ENCODE results near the gene RXRA.

The RXRA gene

DNA sequence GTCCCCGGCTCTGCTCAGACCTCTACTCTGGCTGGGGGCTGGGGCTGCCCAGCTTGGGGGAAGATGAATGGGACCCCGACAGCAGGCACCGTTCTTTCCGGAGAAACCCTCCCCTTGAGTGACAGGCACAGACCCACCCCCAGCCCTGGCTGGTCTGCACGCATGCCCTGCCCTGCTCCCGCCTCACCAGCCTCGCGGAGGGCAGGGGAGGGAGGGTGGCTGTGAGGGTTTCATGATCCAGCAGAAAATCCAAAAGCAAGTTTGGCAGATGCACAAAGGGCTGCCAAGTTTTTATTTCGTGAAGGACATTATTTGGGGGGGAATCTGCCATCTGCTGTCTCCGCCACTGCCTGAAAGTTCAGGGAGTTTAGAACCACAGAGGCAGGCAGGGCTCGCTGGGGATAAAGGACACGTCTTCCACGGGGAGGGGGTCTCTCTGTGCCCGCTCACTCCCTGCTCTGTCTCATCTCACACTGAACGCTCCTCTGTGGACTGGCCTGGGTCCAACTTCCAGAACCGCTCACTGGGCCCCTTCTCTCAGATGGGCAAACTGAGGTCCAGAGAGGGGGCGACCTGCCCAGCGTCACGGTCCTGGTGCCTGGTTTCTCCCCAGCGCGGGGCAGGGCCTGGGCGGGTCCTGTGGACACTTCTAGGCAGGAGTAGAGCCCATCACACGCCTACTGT is 92.9 kb downstream of the RXRA start:
- H3K27me3 ChIP-seq (ENCODE audit: control insufficient read depth, insufficient read depth, low read length) = no peaks in the 10 kb centered on the region
- H3K27ac ChIP-seq (ENCODE audit: low read length) = no peak overlapping the region
- H3K4me1 ChIP-seq (ENCODE audit: control insufficient read depth, low read depth, low read length) = no peaks in the 10 kb centered on the region
- H3K4me3 ChIP-seq (ENCODE audit: low read length) = no peak overlapping the region
- no peaks in the 10 kb centered on the region for H3K36me3 ChIP-seq (ENCODE audit: control insufficient read depth, low read depth, low read length)
- H3K9ac ChIP-seq (ENCODE audit: low read length) = no peak overlapping the region
- H3K9me3 ChIP-seq (ENCODE audit: control insufficient read depth, low read depth, low read length) = no peaks in the 10 kb centered on the region

DNA sequence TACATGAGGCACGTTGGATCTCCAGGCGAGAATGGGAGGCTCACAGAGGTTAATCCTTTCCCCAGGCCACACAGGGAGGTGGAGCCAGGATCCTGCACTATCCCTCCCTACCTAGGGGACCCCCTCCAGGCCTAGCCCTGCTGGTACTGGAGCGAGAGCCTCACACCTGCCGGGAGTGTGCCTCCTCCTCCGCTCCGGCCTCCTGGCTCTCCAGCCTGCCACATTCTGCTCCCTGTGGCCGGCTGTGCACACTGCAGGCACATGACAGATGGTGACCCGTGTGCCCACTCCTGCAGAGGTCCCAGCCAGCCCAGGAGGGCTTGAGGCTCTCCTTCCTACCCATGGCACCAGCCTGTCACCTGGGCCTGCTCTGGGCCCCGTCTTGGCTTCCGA is 93.4 kb downstream of the RXRA start:
- no peak overlapping the region for H3K9ac ChIP-seq (ENCODE audit: low read length)
- H3K4me3 ChIP-seq (ENCODE audit: low read length) = no peak overlapping the region
- no peaks in the 10 kb centered on the region for H3K4me1 ChIP-seq (ENCODE audit: control insufficient read depth, low read depth, low read length)
- H3K27me3 ChIP-seq (ENCODE audit: control insufficient read depth, insufficient read depth, low read length) = no peaks in the 10 kb centered on the region
- no peaks in the 10 kb centered on the region for H3K36me3 ChIP-seq (ENCODE audit: control insufficient read depth, low read depth, low read length)
- H3K27ac ChIP-seq (ENCODE audit: low read length) = no peak overlapping the region
- no peaks in the 10 kb centered on the region for H3K9me3 ChIP-seq (ENCODE audit: control insufficient read depth, low read depth, low read length)

DNA sequence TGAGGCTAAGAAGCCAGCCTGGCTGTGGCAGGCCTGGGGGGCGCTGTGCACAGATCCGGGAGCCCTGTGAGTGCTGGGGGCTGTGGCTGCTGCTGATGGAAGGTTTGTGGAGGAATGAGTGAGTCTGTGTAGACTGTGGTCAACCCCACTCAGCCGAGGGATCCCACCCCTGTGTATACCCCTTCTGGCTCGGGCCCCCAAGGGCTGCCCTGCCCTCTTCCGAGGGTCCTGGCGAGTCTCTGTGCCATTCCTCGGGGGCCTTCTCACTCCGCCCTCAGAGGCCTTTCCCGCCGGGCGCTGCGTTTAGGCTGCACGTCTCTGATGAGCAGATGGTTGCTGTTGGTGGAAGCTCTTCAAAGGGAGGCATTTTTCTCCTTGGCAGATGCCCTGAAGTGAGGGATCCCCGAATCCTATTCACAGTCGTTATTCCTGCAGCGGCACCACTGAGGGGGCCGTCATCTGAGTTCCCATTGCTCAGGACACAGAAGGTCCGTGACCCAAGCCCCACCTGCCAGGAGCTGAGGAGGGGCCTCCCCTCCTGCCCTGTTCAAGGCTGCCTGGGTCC is 94.1 kb downstream of the RXRA start:
- Histone ChIP-seq H3K4me1 (ENCODE audit: control insufficient read depth, low read depth, low read length) (no peaks in the 10 kb centered on the region), H3K36me3 (ENCODE audit: control insufficient read depth, low read depth, low read length) (no peaks in the 10 kb centered on the region), H3K27ac (ENCODE audit: low read length) (no peak overlapping the region), H3K9ac (ENCODE audit: low read length) (no peak overlapping the region), H3K9me3 (ENCODE audit: control insufficient read depth, low read depth, low read length) (no peaks in the 10 kb centered on the region), H3K4me3 (ENCODE audit: low read length) (no peak overlapping the region), H3K27me3 (ENCODE audit: control insufficient read depth, insufficient read depth, low read length) (no peaks in the 10 kb centered on the region)

DNA sequence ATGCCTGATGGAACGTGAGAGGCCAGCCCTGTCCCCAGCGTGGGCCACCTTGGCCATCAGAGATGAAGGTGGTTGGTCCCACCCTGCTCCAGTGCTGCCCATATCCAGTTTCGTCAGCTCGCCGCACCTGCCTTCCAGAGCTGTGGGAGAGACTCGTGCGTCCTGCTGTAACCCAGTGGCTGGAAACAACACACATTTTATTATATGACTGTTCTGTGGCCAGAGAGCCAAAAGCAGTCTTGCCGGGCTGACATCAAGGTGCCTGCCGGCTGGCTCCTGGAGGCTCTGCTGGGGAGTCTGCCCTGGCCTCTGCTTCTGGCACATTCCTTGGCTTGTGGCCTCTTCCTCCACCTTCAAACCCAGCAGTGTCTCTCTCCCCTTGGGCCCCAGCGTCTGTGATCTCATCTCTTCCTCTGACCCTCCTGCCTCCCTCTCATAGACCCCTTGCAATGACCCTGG is 94.7 kb downstream of the RXRA start:
- Histone ChIP-seq H3K27me3 (ENCODE audit: control insufficient read depth, insufficient read depth, low read length) (no peaks in the 10 kb centered on the region), H3K4me1 (ENCODE audit: control insufficient read depth, low read depth, low read length) (no peaks in the 10 kb centered on the region), H3K9me3 (ENCODE audit: control insufficient read depth, low read depth, low read length) (no peaks in the 10 kb centered on the region), H3K9ac (ENCODE audit: low read length) (no peak overlapping the region), H3K4me3 (ENCODE audit: low read length) (no peak overlapping the region), H3K36me3 (ENCODE audit: control insufficient read depth, low read depth, low read length) (no peaks in the 10 kb centered on the region), H3K27ac (ENCODE audit: low read length) (no peak overlapping the region)

DNA sequence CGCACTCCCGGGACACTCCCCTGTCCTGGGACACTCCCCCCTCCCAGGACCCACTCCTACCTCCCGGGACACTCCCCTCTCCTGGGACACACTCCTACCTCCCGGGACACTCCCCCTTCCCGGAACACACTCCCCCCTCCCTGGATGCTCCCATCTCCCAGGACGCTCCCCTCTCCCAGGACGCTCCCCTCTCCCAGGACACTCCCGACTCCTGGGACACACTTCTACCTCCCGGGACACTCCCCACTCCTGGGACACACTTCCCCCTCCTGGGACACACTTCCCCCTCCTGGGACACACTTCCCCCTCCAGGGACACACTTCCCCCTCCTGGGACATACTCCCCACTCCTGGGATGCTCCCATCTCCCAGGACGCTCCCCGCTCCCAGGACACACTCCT is 95.6 kb downstream of the RXRA start:
- no peaks in the 10 kb centered on the region for H3K36me3 ChIP-seq (ENCODE audit: control insufficient read depth, low read depth, low read length)

DNA sequence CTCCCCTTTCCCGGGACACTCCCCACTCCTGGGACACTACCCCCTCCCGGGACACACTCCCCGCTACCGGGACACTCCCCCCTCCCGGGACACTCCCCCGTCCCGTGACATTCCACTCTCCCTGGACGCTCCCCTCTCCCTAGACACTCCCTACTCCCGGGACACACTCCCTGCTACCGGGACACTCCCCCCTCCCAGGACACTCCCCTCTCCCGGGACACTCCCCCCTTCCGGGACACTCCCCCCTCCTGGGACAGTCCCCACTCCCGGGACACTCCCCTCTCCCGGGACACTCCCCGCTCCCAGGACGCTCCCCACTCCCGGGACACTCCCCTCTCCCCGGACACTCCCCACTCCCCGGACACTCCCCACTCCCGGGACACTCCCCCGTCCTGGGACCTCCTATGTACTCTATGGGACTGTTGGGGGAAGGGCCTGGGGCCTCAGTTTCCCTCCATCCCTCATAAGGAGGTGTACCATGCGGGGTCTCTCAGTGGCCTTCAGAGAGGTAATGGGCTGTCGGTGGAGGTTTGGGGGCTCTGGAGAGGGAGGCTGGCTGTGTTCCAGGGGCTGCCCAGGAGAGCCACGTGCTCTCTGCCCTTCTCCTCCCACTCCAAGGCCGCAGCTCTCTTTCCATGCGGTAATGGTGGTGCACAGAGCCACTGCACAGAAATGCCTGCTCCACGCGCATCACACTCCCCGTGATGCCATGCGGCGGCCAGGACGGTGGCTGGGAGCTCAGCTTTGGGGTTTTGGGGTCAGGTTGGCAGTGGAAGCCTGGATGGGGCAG is 96.2 kb downstream of the RXRA start:
- H3K27me3 ChIP-seq (ENCODE audit: control insufficient read depth, insufficient read depth, low read length) = no peaks in the 10 kb centered on the region
- no peaks in the 10 kb centered on the region for H3K36me3 ChIP-seq (ENCODE audit: control insufficient read depth, low read depth, low read length)
- H3K4me3 ChIP-seq (ENCODE audit: low read length) = no peak overlapping the region
- H3K9me3 ChIP-seq (ENCODE audit: control insufficient read depth, low read depth, low read length) = no peaks in the 10 kb centered on the region
- no peak overlapping the region for H3K27ac ChIP-seq (ENCODE audit: low read length)
- no peak overlapping the region for H3K9ac ChIP-seq (ENCODE audit: low read length)
- H3K4me1 ChIP-seq (ENCODE audit: control insufficient read depth, low read depth, low read length) = no peaks in the 10 kb centered on the region

More for the DNA sequence above, 95.6 kb downstream of the RXRA start:
- no peaks in the 10 kb centered on the region for H3K27me3 ChIP-seq (ENCODE audit: control insufficient read depth, insufficient read depth, low read length)
- H3K27ac ChIP-seq (ENCODE audit: low read length) = no peak overlapping the region
- H3K4me1 ChIP-seq (ENCODE audit: control insufficient read depth, low read depth, low read length) = no peaks in the 10 kb centered on the region
- no peak overlapping the region for H3K9ac ChIP-seq (ENCODE audit: low read length)
- no peaks in the 10 kb centered on the region for H3K9me3 ChIP-seq (ENCODE audit: control insufficient read depth, low read depth, low read length)
- no peak overlapping the region for H3K4me3 ChIP-seq (ENCODE audit: low read length)

DNA sequence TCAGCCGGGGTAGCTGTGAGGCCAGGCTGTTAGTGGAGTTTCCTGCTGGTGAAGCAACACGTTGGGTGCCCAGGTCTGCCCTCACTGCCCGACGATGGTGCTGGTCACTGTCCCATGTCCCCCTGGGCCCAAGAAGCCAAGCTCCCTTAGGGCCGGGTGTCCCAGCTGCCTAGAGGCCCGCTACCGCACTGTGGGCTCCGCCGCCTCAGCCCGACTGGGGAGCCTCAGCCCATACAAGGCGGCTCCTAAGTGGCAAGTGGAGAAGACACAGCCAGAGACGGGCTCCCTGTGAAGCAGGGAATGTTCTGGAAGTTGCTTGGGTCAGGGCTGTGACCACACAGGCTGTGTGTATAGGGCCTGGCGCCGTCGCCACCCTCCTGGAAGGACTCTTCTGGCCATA is 96.9 kb downstream of the RXRA start:
- no peaks in the 10 kb centered on the region for H3K4me1 ChIP-seq (ENCODE audit: control insufficient read depth, low read depth, low read length)
- no peaks in the 10 kb centered on the region for H3K36me3 ChIP-seq (ENCODE audit: control insufficient read depth, low read depth, low read length)
- no peaks in the 10 kb centered on the region for H3K9me3 ChIP-seq (ENCODE audit: control insufficient read depth, low read depth, low read length)

DNA sequence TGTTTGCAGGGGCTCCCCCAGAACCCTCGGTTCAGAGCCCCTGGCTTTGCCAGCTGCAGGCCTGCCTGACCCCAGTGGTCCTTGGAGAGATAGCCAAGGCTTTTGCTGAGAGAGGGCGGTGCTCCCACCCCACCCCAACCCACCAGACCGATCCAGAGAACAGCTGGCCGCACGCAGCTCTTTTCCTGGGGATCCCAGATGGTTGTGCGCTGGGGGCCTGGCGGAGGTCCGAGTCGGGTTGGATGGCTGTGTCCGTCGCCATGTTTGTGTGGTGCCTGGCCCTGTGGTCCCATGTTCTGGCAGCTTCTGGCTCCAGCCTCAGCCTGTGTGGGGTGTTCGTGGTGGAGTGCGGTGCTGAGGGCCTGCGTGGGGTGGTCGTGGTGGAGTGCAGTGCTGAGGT is 97.5 kb downstream of the RXRA start:
- H3K9me3 ChIP-seq (ENCODE audit: control insufficient read depth, low read depth, low read length) = no peaks in the 10 kb centered on the region
- no peaks in the 10 kb centered on the region for H3K4me1 ChIP-seq (ENCODE audit: control insufficient read depth, low read depth, low read length)
- no peak overlapping the region for H3K27ac ChIP-seq (ENCODE audit: low read length)
- no peaks in the 10 kb centered on the region for H3K36me3 ChIP-seq (ENCODE audit: control insufficient read depth, low read depth, low read length)
- H3K4me3 ChIP-seq (ENCODE audit: low read length) = no peak overlapping the region
- H3K9ac ChIP-seq (ENCODE audit: low read length) = no peak overlapping the region
- H3K27me3 ChIP-seq (ENCODE audit: control insufficient read depth, insufficient read depth, low read length) = no peaks in the 10 kb centered on the region

More for the DNA sequence above, 96.9 kb downstream of the RXRA start:
- no peaks in the 10 kb centered on the region for H3K27me3 ChIP-seq (ENCODE audit: control insufficient read depth, insufficient read depth, low read length)
- no peak overlapping the region for H3K27ac ChIP-seq (ENCODE audit: low read length)
- no peak overlapping the region for H3K9ac ChIP-seq (ENCODE audit: low read length)
- H3K4me3 ChIP-seq (ENCODE audit: low read length) = no peak overlapping the region

DNA sequence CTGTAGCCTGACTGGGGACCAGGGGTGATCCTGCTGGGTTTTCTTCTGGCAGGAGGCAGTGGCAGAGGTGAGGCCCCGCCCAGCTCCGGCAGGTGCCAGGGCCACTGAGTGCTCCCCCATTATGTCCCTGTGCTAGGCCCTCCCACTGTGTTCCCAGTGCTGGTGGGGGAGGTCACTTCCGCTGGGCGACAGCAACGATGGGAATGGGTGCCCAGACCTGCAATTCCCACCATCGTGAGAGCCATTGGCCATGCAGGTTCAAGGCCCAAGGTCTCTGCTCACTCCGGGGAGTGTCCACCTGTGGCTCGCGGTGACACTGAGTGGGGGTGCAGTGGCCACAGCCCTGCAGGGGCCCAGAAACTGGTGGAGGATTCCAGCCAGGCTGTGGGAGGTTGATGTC is 98.6 kb downstream of the RXRA start:
- no peaks in the 10 kb centered on the region for H3K9me3 ChIP-seq (ENCODE audit: control insufficient read depth, low read depth, low read length)
- no peak overlapping the region for H3K27ac ChIP-seq (ENCODE audit: low read length)
- H3K36me3 ChIP-seq (ENCODE audit: control insufficient read depth, low read depth, low read length) = no peaks in the 10 kb centered on the region

DNA sequence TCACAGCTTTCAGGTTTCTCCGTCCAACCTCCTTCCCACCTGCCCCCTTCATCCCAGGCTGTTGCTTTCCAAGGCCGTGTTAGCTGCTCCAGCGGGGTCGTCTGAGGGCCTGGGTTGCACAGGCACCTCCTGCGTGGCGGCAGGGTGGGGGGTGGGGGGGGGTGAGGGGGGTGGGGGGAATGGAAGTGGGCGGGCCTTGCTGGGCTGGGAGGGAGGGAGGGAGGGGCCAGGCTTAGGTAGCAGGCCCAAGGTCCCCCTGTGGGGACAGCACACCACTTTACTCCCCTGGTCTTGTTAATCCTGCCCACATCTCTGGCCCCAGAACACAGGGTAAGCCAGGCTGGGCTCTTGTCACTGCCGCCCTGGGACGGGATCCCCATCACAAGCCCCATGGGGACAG is 99.1 kb downstream of the RXRA start:
- Histone ChIP-seq H3K27ac (ENCODE audit: low read length) (no peak overlapping the region), H3K9me3 (ENCODE audit: control insufficient read depth, low read depth, low read length) (no peaks in the 10 kb centered on the region), H3K36me3 (ENCODE audit: control insufficient read depth, low read depth, low read length) (no peaks in the 10 kb centered on the region), H3K9ac (ENCODE audit: low read length) (no peak overlapping the region), H3K4me3 (ENCODE audit: low read length) (no peak overlapping the region), H3K4me1 (ENCODE audit: control insufficient read depth, low read depth, low read length) (no peaks in the 10 kb centered on the region), H3K27me3 (ENCODE audit: control insufficient read depth, insufficient read depth, low read length) (no peaks in the 10 kb centered on the region)

More for the DNA sequence above, 98.6 kb downstream of the RXRA start:
- H3K9ac ChIP-seq (ENCODE audit: low read length) = no peak overlapping the region
- no peaks in the 10 kb centered on the region for H3K4me1 ChIP-seq (ENCODE audit: control insufficient read depth, low read depth, low read length)
- no peaks in the 10 kb centered on the region for H3K27me3 ChIP-seq (ENCODE audit: control insufficient read depth, insufficient read depth, low read length)
- no peak overlapping the region for H3K4me3 ChIP-seq (ENCODE audit: low read length)

DNA sequence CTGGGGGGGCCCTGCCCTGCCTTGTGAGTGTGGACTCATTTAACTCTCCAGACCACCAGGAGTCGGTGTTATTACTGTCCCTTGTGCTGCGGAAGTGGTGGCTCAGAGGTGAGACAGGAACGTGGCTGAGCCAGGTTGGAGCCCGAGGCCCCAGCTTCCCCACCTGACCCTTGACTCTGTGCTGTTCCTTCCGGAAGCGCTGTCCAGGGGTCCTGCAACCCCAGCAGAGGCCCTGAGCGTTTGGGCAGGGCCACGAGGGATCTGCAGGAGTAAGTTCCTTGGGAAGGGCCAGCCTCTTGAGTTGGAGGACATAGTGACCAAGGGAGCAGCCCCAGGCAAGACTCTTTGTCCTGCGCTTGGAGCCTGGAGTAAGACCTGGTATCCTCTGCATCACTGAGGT is 99.6 kb downstream of the RXRA start:
- Histone ChIP-seq H3K36me3 (ENCODE audit: control insufficient read depth, low read depth, low read length) (no peaks in the 10 kb centered on the region), H3K9ac (ENCODE audit: low read length) (no peak overlapping the region)

More for the DNA sequence above, 99.6 kb downstream of the RXRA start:
- H3K9me3 ChIP-seq (ENCODE audit: control insufficient read depth, low read depth, low read length) = no peaks in the 10 kb centered on the region
- H3K4me3 ChIP-seq (ENCODE audit: low read length) = no peak overlapping the region
- no peaks in the 10 kb centered on the region for H3K4me1 ChIP-seq (ENCODE audit: control insufficient read depth, low read depth, low read length)
- H3K27ac ChIP-seq (ENCODE audit: low read length) = no peak overlapping the region
- H3K27me3 ChIP-seq (ENCODE audit: control insufficient read depth, insufficient read depth, low read length) = no peaks in the 10 kb centered on the region

Data from iPS-18a (cell line).